PFSK-1 (cell line): ENCODE measurements around the gene PHLPP1.

Experiments
- POLR2AphosphoS5 ChIP-seq: IDR thresholded peaks from 2 replicates; pipeline ENCODE4 v1.6.1; 2012; ENCODE audit warnings: low read depth, mild to moderate bottlenecking, control low read depth, low read length, moderate library complexity
- TAF1 ChIP-seq: IDR thresholded peaks from 2 replicates; pipeline ENCODE4 v1.6.1; 2012; ENCODE audit warnings: low read length, control low read depth, borderline replicate concordance; ENCODE audit not compliant: insufficient read depth
- TF ChIP-seq, protein P1 (sequence below), 2 experiments: IDR thresholded peaks; 2 replicates each; pipeline versions ENCODE4 v1.6.1 to v1.8.0; 2011 to 2012; ENCODE audit warnings: low read depth in 2 of 2, low read length in 2 of 2, control low read depth in 1 of 2, inconsistent platforms in 1 of 2, mild to moderate bottlenecking in 1 of 2, moderate library complexity in 1 of 2; ENCODE audit not compliant: insufficient read depth in 1 of 2

DNA sequence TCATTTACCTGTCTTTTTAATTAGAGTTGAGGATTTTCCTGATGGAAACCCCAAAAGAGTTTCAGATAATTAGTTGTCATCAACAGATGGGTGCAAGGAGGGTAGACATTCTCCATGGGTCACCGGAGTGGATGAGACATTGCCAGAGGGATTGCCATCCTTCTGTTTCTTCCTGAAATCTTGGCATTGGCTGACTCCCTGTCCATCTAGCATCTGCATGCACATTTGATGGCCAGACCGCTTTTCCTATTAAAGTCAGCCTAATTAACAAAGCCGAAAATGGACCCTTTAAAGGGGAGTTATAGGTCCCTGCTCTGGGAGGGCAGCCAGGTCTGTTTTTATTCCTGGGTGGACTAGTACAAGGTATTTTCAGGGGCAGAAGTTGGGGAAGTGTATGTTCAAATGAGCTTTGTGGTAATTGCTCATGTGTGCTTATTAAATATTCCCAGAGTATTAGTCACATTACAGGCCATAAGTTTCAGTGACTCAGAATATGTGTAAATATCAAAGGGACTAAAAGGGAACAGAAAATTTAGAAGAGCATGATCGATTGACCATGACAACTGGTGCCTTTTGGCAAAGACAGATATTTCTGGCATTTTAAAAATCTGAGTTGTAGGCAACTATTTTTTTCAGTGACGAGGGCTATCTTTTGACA lies 209.8 kb downstream of the PHLPP1 start:
- TF ChIP-seq TAF1, result no peak
- TF ChIP-seq POLR2AphosphoS5, result no peak
- TF ChIP-seq, protein P1, sequence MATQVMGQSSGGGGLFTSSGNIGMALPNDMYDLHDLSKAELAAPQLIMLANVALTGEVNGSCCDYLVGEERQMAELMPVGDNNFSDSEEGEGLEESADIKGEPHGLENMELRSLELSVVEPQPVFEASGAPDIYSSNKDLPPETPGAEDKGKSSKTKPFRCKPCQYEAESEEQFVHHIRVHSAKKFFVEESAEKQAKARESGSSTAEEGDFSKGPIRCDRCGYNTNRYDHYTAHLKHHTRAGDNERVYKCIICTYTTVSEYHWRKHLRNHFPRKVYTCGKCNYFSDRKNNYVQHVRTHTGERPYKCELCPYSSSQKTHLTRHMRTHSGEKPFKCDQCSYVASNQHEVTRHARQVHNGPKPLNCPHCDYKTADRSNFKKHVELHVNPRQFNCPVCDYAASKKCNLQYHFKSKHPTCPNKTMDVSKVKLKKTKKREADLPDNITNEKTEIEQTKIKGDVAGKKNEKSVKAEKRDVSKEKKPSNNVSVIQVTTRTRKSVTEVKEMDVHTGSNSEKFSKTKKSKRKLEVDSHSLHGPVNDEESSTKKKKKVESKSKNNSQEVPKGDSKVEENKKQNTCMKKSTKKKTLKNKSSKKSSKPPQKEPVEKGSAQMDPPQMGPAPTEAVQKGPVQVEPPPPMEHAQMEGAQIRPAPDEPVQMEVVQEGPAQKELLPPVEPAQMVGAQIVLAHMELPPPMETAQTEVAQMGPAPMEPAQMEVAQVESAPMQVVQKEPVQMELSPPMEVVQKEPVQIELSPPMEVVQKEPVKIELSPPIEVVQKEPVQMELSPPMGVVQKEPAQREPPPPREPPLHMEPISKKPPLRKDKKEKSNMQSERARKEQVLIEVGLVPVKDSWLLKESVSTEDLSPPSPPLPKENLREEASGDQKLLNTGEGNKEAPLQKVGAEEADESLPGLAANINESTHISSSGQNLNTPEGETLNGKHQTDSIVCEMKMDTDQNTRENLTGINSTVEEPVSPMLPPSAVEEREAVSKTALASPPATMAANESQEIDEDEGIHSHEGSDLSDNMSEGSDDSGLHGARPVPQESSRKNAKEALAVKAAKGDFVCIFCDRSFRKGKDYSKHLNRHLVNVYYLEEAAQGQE (IDR thresholded peaks at IDR 0.05; ENCODE audit: insufficient read depth in 1 of 2, low read depth in 2 of 2, low read length in 2 of 2), result no peak
